Hepatocyte (in vitro differentiated cells): ENCODE results near the gene MTAP. TPM values are rescaled to one million over a fixed set of nuclear protein-coding genes. Genes with fewer than 3 reads are reported as not detected.

Experiments used
- DNase-seq: peaks from one replicate; pipeline ENCODE4 v3.0.0-alpha.2; 2016; ENCODE audit warnings: low spot score
- H2AFZ ChIP-seq: fragments of 200-600 bp; sonication (generic); 2 replicates; pipeline ENCODE4 v1.6.0; 2016; ENCODE audit warnings: antibody characterized with exemption, mild to moderate bottlenecking
- H3K27ac ChIP-seq: fragments of 200-600 bp; sonication (generic); 2 replicates; pipeline ENCODE4 v1.5.1; 2016; ENCODE audit warnings: mild to moderate bottlenecking
- H3K27me3 ChIP-seq: fragments of 200-600 bp; sonication (generic); 2 replicates; pipeline ENCODE4 v1.6.1; 2016
- H3K36me3 ChIP-seq: fragments of 200-600 bp; sonication (generic); replicated peaks from 2 replicates; pipeline ENCODE4 v1.5.1; 2016; ENCODE audit warnings: low read depth; ENCODE audit not compliant: insufficient read depth
- H3K4me1 ChIP-seq: fragments of 200-600 bp; sonication (generic); 2 replicates; pipeline ENCODE4 v1.5.1; 2016; ENCODE audit warnings: mild to moderate bottlenecking, moderate library complexity; ENCODE audit not compliant: insufficient read depth
- H3K4me2 ChIP-seq: fragments of 200-600 bp; sonication (generic); 2 replicates; pipeline ENCODE4 v1.6.0; 2016
- H3K4me3 ChIP-seq: fragments of 200-600 bp; sonication (generic); 2 replicates; pipeline ENCODE4 v1.5.1; 2016; ENCODE audit warnings: mild to moderate bottlenecking
- H3K79me2 ChIP-seq: fragments of 200-600 bp; sonication (generic); 2 replicates; pipeline ENCODE4 v1.6.0; 2017; ENCODE audit warnings: mild to moderate bottlenecking
- H3K9me2 ChIP-seq: fragments of 200-600 bp; sonication (generic); replicated peaks from 2 replicates; pipeline ENCODE4 v1.6.0; 2017; ENCODE audit warnings: mild to moderate bottlenecking; ENCODE audit not compliant: insufficient read depth
- H3K9me3 ChIP-seq: fragments of 200-600 bp; sonication (generic); 2 replicates; pipeline ENCODE4 v1.5.1; 2016; ENCODE audit warnings: low read depth, mild to moderate bottlenecking
- H4K20me1 ChIP-seq: fragments of 200-600 bp; sonication (generic); 2 replicates; pipeline ENCODE4 v1.6.0; 2016; ENCODE audit warnings: mild to moderate bottlenecking; ENCODE audit not compliant: insufficient read depth, poor library complexity, severe bottlenecking
- CTCF ChIP-seq: fragments of 200-600 bp; sonication (generic); IDR thresholded peaks from 2 replicates; pipeline ENCODE4 v1.5.1; 2016; ENCODE audit warnings: antibody characterized with exemption, mild to moderate bottlenecking; ENCODE audit not compliant: poor library complexity
- EZH2 ChIP-seq: fragments of 200-600 bp; sonication (generic); IDR thresholded peaks from 2 replicates; pipeline ENCODE4 v1.6.1; 2016; ENCODE audit warnings: antibody characterized with exemption, mild to moderate bottlenecking, borderline replicate concordance
- EZH2phosphoT487 ChIP-seq: fragments of 200-600 bp; sonication (generic); IDR thresholded peaks from one replicate; pipeline ENCODE4 v1.6.1; 2018; ENCODE audit warnings: antibody characterized with exemption, mild to moderate bottlenecking, low read depth, moderate library complexity; ENCODE audit not compliant: unreplicated experiment, severe bottlenecking
- WGBS: methylation state at CpG from one replicate; pipeline ENCODE4 v1.1.6; 2016; ENCODE audit warnings: low lambda C conversion rate; ENCODE audit errors: missing lambda C conversion rate; 5-methylcytosine and 5-hydroxymethylcytosine counted together
- polyA plus RNA-seq: library from polyadenylated mRNA; unstranded; fragments of >200 nt; fragmentation: Nextera tagmentation; extraction: Ambion mirVana; gene quantifications from 2 replicates; pipeline ENCODE4 v1.2.1, GENCODE V29; 2016
- total RNA-seq: library from RNA; depleted of rRNA; stranded (reverse); fragments of >200 nt; gene quantifications from 2 replicates; pipeline ENCODE4 v1.2.3, GENCODE V29; 2014

The MTAP gene
- total and polyA plus RNA-seq, 2 experiments from 2014 or later: 21.2 to 38.8 TPM

GRCh38 chr9:21871256-21871975 is 69.0 kb downstream of the MTAP start:
- Histone ChIP-seq H3K9me2 (no peaks in the 10 kb centered on the region), H3K9me3 (no peaks in the 10 kb centered on the region), H3K4me2 (no peak overlapping the region), H3K27me3 (no peaks in the 10 kb centered on the region), H3K4me1 (no peaks in the 10 kb centered on the region), H3K27ac (no peak overlapping the region), H3K79me2 (peaks cover 3% of the 10 kb centered on the region), H3K4me3 (no peak overlapping the region), H3K36me3 (no peaks in the 10 kb centered on the region), H4K20me1 (no peaks in the 10 kb centered on the region), H2AFZ (no peak overlapping the region)
- DNase-seq: no peak
- TF ChIP-seq CTCF: no peak
- no peak for TF ChIP-seq EZH2phosphoT487
- no peak for TF ChIP-seq EZH2
- WGBS: 90% methylated on average over 3 of the region's 3 CpGs

- Histone ChIP-seq H3K4me3 (no peak overlapping the region), H3K9me3 (no peaks in the 10 kb centered on the region), H3K27me3 (no peaks in the 10 kb centered on the region), H3K36me3 (no peaks in the 10 kb centered on the region), H4K20me1 (no peaks in the 10 kb centered on the region), H3K4me2 (no peak overlapping the region), H3K79me2 (peaks cover 3% of the 10 kb centered on the region), H3K9me2 (no peaks in the 10 kb centered on the region), H3K27ac (no peak overlapping the region), H3K4me1 (no peaks in the 10 kb centered on the region), H2AFZ (no peak overlapping the region)
- DNase-seq: no peak
- WGBS: 19% methylated on average over 1 of the region's 1 CpG
- TF ChIP-seq CTCF (no peak), EZH2phosphoT487 (no peak), EZH2 (no peak)
Observed at GRCh38 chr9:21872696-21873095, 70.3 kb downstream of the MTAP start.

- Histone ChIP-seq H3K27me3 (no peaks in the 10 kb centered on the region), H3K9me3 (no peaks in the 10 kb centered on the region), H2AFZ (no peak overlapping the region), H3K79me2 (peaks cover 3% of the 10 kb centered on the region), H3K4me3 (no peak overlapping the region), H3K9me2 (no peaks in the 10 kb centered on the region), H3K36me3 (no peaks in the 10 kb centered on the region), H3K27ac (no peak overlapping the region), H3K4me1 (no peaks in the 10 kb centered on the region), H3K4me2 (no peak overlapping the region), H4K20me1 (no peaks in the 10 kb centered on the region)
- DNase-seq: no peak
- 81% methylated on average over 6 of the region's 6 CpGs for WGBS
- TF ChIP-seq EZH2phosphoT487 (no peak), CTCF (no peak), EZH2 (no peak)
Observed at GRCh38 chr9:21873540-21874221, 71.2 kb downstream of the MTAP start.
